ENCODE measurements around the gene SP4.

- TF ChIP-seq POLR2AphosphoS5 (IDR thresholded peaks at IDR 0.05) (no peak), CTCF (IDR thresholded peaks at IDR 0.05) (no peak)
These were observed 53.0 kb downstream of the SP4 start for GRCh38 chr7:21480693-21481403.

Data from transverse colon (tissue), 4 donors.